Peyer's patch (tissue), 4 donors: ENCODE data around the gene KCNK4.

Experiments
- CTCF ChIP-seq, 6 experiments: fragments of 450-650 bp in 4 of 6; fragments of 200-600 bp in 2 of 6; sonication (generic) in 1 of 6; IDR thresholded peaks; one replicate each; pipeline ENCODE4 v1.5.1; 2017 to 2019; ENCODE audit warnings: antibody characterized with exemption in 6 of 6, mild to moderate bottlenecking in 3 of 6, moderate library complexity in 1 of 6
- POLR2A ChIP-seq, 2 donors: fragments of 450-650 bp; IDR thresholded peaks; one replicate each; pipeline ENCODE4 v1.5.1; 2017; ENCODE audit warnings: antibody characterized with exemption in 2 of 2, mild to moderate bottlenecking in 2 of 2, moderate library complexity in 2 of 2

GRCh38 chr11:64287676-64288352 lies 3.3 kb upstream of the KCNK4 start:
- TF ChIP-seq CTCF (IDR thresholded peaks at IDR 0.05) (no peak), POLR2A (IDR thresholded peaks at IDR 0.05) (no peak)
